PFSK-1 (cell line): ENCODE measurements around the gene SAMD10.

ENCODE experiments used
- FOXP2 ChIP-seq: optimal IDR thresholded peaks from 2 replicates; pipeline ENCODE3; 2011; ENCODE audit warnings: borderline replicate concordance, control low read depth, inconsistent platforms; ENCODE audit not compliant: insufficient read depth; ENCODE audit errors: extremely low read length, extremely low read depth
- POLR2AphosphoS5 ChIP-seq: IDR thresholded peaks from 2 replicates; pipeline ENCODE4 v1.6.1; 2012; ENCODE audit warnings: low read depth, mild to moderate bottlenecking, control low read depth, low read length, moderate library complexity
- SIN3A ChIP-seq: IDR thresholded peaks from 2 replicates; pipeline ENCODE4 v1.6.1; 2012; ENCODE audit warnings: mild to moderate bottlenecking, low read length, moderate library complexity, borderline replicate concordance; ENCODE audit not compliant: insufficient read depth
- TAF1 ChIP-seq: IDR thresholded peaks from 2 replicates; pipeline ENCODE4 v1.6.1; 2012; ENCODE audit warnings: low read length, control low read depth, borderline replicate concordance; ENCODE audit not compliant: insufficient read depth
- TF ChIP-seq, protein P1 (sequence below), 2 experiments: IDR thresholded peaks; 2 replicates each; pipeline versions ENCODE4 v1.6.1 to v1.8.0; 2011 to 2012; ENCODE audit warnings: low read depth in 2 of 2, low read length in 2 of 2, control low read depth in 1 of 2, inconsistent platforms in 1 of 2, mild to moderate bottlenecking in 1 of 2, moderate library complexity in 1 of 2; ENCODE audit not compliant: insufficient read depth in 1 of 2

Gene SAMD10

DNA sequence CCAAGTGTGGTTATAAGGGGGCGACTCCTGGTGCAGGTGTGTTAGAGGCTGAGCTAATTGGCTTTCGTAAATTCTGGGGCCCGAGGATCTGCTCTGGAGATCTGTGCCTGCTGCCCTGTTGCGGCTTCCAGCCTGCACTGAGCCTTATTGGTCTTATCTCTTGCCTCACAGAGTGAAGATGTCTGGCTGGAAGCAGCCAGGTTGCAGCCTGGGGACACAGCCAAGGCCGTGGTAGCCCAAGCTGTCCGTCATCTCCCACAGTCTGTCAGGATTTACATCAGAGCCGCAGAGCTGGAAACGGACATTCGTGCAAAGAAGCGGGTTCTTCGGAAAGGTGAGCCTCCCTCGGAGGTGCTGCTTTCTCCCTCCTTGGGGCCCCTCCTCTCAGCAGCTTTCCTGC, 21.5 kb upstream of the SAMD10 start:
- no peak for TF ChIP-seq POLR2AphosphoS5
- TF ChIP-seq, protein P1, sequence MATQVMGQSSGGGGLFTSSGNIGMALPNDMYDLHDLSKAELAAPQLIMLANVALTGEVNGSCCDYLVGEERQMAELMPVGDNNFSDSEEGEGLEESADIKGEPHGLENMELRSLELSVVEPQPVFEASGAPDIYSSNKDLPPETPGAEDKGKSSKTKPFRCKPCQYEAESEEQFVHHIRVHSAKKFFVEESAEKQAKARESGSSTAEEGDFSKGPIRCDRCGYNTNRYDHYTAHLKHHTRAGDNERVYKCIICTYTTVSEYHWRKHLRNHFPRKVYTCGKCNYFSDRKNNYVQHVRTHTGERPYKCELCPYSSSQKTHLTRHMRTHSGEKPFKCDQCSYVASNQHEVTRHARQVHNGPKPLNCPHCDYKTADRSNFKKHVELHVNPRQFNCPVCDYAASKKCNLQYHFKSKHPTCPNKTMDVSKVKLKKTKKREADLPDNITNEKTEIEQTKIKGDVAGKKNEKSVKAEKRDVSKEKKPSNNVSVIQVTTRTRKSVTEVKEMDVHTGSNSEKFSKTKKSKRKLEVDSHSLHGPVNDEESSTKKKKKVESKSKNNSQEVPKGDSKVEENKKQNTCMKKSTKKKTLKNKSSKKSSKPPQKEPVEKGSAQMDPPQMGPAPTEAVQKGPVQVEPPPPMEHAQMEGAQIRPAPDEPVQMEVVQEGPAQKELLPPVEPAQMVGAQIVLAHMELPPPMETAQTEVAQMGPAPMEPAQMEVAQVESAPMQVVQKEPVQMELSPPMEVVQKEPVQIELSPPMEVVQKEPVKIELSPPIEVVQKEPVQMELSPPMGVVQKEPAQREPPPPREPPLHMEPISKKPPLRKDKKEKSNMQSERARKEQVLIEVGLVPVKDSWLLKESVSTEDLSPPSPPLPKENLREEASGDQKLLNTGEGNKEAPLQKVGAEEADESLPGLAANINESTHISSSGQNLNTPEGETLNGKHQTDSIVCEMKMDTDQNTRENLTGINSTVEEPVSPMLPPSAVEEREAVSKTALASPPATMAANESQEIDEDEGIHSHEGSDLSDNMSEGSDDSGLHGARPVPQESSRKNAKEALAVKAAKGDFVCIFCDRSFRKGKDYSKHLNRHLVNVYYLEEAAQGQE (IDR thresholded peaks at IDR 0.05; ENCODE audit: insufficient read depth in 1 of 2, low read depth in 2 of 2, low read length in 2 of 2), result no peak
- no peak for TF ChIP-seq FOXP2
- TF ChIP-seq TAF1, result no peak

DNA sequence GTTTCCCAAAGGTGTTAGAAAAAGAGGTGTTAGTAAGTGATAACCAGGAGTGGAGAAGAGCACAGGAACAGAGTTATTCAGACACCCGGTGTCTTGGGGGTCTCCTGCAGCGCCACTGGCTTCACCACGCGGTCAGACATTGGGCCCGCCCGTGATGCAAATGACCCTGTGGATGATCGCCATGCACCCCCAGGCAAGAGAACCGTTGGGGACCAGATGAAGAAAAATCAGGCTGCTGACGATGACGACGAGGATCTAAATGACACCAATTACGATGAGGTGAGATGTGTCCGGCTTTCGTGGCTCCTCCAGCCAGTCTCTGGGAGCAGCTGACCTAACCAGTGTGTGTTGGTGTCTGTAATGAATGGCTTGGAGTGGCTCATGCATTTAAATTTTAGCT, 3.5 kb upstream of the SAMD10 start:
- TF ChIP-seq POLR2AphosphoS5, result no peak
- TF ChIP-seq, protein P1 (IDR thresholded peaks at IDR 0.05; ENCODE audit: insufficient read depth in 1 of 2, low read depth in 2 of 2, low read length in 2 of 2), result no peak
- no peak for TF ChIP-seq TAF1
- TF ChIP-seq FOXP2, result no peak
- no peak for TF ChIP-seq SIN3A

DNA sequence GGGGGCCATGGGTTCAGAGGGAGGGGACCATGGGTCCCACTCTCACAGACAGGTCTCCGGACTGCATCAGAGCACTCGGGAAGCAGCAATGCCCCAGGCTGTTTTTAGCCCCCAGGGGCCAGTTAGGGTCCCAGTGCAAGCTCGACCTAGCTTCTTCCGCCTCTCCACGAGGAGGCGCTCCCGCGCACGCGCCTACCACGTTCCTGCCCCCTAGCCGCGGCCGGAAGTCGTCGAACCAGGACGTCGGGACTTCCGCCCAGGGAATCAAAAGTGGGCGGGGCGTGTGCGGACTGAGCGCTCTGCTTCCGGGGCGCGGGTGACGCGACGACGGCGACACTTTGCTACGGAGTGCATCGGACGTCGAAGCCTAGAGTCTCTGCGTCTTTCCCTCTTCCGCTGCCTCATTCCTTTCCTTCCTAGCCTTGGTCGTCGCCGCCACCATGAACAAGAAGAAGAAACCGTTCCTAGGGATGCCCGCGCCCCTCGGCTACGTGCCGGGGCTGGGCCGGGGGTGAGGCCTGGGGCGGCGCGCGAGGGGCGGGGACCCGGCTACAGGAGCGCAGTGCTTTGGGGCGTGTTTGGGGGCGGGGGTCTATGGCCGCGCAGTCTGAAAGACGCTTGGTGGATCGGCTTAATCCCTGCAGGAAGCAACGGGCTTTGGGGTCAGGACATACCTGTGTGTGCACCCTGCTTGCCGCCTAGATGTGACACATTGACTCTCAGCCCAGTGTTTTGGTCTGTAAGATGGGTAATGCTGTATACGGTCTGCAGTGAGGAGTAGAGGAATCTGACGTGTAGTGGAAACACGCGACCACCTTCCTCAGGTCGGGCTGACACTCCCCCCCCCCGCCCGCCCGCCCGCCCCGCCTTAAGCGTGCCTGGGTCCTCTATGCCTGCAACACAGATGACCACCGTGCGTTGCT, 1.6 kb upstream of the SAMD10 start, which contains the start of gene PRPF6:
Gene PRPF6 (plus strand): TSS at position 327 of the 923 bp plus-strand sequence. CDS start 114 bp downstream, at position 441.
- TF ChIP-seq POLR2AphosphoS5 (peak; percentile 67; the same call in 1 of the 2 replicates), SIN3A (no peak), TAF1 (no peak), FOXP2 (no peak)
- TF ChIP-seq, protein P1 (IDR thresholded peaks at IDR 0.05; ENCODE audit: insufficient read depth in 1 of 2, low read depth in 2 of 2, low read length in 2 of 2), result no peak

DNA sequence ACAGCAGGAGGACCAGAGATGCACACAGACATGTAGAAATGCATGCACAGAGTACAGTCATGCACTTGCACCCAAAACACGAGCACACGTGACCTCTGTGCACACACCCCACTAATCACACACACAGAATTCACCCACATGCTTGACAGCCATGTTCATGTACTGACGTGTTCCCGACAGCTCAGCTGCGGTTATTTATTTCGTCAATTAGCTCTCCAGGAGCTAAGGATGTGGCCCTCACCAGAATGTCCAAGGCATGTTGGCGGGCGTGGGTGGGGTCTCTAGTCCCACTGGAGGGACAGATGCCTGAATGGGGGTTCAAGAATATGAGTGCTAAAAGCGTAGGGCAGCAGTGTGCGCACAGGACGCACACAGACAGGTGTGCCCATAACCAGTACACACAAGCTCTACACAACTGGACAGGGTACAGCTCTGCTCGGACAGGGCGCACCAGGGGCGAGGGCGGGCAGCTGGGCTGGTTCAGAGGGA, 919 bp upstream of the SAMD10 start:
- TF ChIP-seq POLR2AphosphoS5 (no peak), TAF1 (no peak), SIN3A (no peak), FOXP2 (no peak)
- TF ChIP-seq, protein P1 (IDR thresholded peaks at IDR 0.05; ENCODE audit: insufficient read depth in 1 of 2, low read depth in 2 of 2, low read length in 2 of 2), result no peak

DNA sequence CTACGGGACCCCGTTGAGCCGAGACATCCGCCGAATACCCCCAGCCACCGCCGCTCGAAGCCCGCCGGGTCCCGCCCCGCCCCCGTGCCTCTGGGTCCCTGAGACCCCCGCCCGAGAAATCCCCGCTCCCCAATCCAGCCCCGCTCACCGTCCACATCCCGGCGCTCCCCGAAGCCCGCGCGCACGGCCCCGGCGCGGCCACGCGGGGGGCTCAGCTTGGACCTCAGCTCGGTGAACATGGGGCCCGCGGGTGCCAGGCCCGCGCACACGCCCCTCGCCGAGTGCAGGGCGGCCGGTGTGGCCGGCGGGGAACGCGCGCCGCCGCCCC, 249 bp downstream of the SAMD10 start:
- TF ChIP-seq SIN3A (no peak), TAF1 (no peak), POLR2AphosphoS5 (no peak), FOXP2 (no peak)
- TF ChIP-seq, protein P1 (IDR thresholded peaks at IDR 0.05; ENCODE audit: insufficient read depth in 1 of 2, low read depth in 2 of 2, low read length in 2 of 2), result no peak
